HepG2 (cell line): ENCODE data around the gene OBP2A. TPM values are rescaled to one million over a fixed set of nuclear protein-coding genes. Genes with fewer than 3 reads are reported as not detected.

Source experiments
- ARNT ChIP-seq: fragments of 450-650 bp; IDR thresholded peaks from 2 replicates; pipeline ENCODE4 v1.6.1; 2017
- CCAR2 ChIP-seq: fragments of 200-400 bp; formaldehyde crosslinking; optimal IDR thresholded peaks from 2 replicates; pipeline ENCODE3; 2018; ENCODE audit warnings: low read depth, mild to moderate bottlenecking, low read length, moderate library complexity
- GABPB1 ChIP-seq: IDR thresholded peaks from 2 replicates; pipeline ENCODE4 v1.6.1; 2016; ENCODE audit warnings: mild to moderate bottlenecking, missing genetic modification reagents, moderate library complexity, missing compliant biosample characterization
- HNRNPL ChIP-seq: fragments of 200-400 bp; formaldehyde crosslinking; IDR thresholded peaks from 2 replicates; pipeline ENCODE4 v1.6.1; 2017; ENCODE audit warnings: mild to moderate bottlenecking, low read depth, low read length
- NFATC3 ChIP-seq: sonication (generic); formaldehyde crosslinking; IDR thresholded peaks from 2 replicates; pipeline ENCODE4 v1.5.1; 2020; ENCODE audit warnings: mild to moderate bottlenecking, missing genetic modification reagents
- NFRKB ChIP-seq: fragments of 450-650 bp; IDR thresholded peaks from 2 replicates; pipeline ENCODE4 v1.6.1; 2017
- PAF1 ChIP-seq: IDR thresholded peaks from 2 replicates; pipeline ENCODE4 v1.6.1; 2016; ENCODE audit warnings: missing genetic modification reagents, missing compliant biosample characterization
- SUZ12 ChIP-seq: fragments of 150-350 bp; IDR thresholded peaks from 2 replicates; pipeline ENCODE4 v1.6.1; 2014; ENCODE audit warnings: low read depth, low read length
- polyA plus RNA-seq, 8 experiments: library from polyadenylated mRNA; depleted of rRNA in 3 of 8; stranded (reverse) in 7 of 8; unstranded in 1 of 8; fragments of >200 nt; fragmentation: Illumina TruSeq in 4 of 8; extraction: Trizol in 4 of 8; gene quantifications; 2 replicates each; pipeline versions ENCODE4 v1.2.1 to v1.2.3, GENCODE V29; 2011 to 2016; ENCODE audit warnings: low read depth in 4 of 8, missing spikeins in 1 of 8, mixed read lengths in 1 of 8; ENCODE audit not compliant: insufficient read depth in 1 of 8
- total RNA-seq, 5 experiments: library from RNA; depleted of rRNA; stranded (reverse); fragments of >200 nt; fragmentation: Illumina TruSeq; extraction: Trizol; gene quantifications; 2 replicates each; pipeline ENCODE4 v1.2.3, GENCODE V29; 2016; ENCODE audit warnings: low read depth in 1 of 5
- TF ChIP-seq, protein P1 (sequence below): IDR thresholded peaks from 2 replicates; pipeline ENCODE4 v1.6.1; 2016; ENCODE audit warnings: missing biosample characterization, missing genetic modification reagents, low read depth
- TF ChIP-seq, protein P2 (sequence below): sonication (generic); formaldehyde crosslinking; conservative IDR thresholded peaks from 2 replicates; pipeline ENCODE4 v1.5.0; 2020; ENCODE audit warnings: missing genetic modification reagents

Gene OBP2A
- total and polyA plus RNA-seq, 2 of the 13 experiments (the other 11 are each of a cell fraction or from before 2014, with no cell fraction given): 0.32 TPM; not detected in 1

DNA sequence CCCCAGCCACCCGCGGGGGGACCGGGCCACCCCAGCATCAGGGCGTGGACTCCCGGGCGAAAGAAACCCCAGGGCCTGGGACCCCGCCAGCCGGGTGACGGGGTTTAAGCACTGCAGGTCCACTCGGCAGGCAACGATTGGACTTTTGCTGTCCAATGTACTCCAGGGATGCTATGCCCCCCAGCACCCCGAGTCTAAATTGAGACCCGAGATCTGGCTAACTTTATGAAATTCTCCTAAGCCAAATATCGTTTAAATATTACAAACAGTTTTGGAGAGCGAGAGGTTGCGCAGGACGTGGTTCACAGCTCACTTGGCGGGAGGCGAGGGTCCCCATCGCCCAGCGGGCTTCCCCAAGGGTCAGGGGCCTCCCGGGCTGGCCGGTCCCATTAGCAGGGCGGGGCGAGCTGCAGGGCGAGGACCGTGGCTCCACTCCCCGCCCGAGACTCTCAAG, 45.8 kb upstream of the OBP2A start (continued):
- TF ChIP-seq, protein P1, sequence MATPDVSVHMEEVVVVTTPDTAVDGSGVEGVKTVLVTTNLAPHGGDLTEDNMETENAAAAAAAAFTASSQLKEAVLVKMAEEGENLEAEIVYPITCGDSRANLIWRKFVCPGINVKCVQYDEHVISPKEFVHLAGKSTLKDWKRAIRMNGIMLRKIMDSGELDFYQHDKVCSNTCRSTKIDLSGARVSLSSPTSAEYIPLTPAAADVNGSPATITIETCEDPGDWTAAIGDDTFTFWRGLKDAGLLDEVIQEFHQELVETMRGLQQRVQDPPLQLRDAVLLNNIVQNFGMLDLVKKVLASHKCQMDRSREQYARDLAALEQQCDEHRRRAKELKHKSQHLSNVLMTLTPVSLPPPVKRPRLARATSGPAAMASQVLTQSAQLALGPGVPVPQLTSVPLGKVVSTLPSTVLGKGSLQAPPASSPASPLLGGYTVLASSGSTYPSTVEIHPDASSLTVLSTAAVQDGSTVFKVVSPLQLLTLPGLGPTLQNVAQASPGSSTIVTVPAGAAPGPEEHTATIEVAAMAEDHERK (CRISPR knock-in tag): no peak
- TF ChIP-seq CCAR2: no peak
- TF ChIP-seq, protein P2, sequence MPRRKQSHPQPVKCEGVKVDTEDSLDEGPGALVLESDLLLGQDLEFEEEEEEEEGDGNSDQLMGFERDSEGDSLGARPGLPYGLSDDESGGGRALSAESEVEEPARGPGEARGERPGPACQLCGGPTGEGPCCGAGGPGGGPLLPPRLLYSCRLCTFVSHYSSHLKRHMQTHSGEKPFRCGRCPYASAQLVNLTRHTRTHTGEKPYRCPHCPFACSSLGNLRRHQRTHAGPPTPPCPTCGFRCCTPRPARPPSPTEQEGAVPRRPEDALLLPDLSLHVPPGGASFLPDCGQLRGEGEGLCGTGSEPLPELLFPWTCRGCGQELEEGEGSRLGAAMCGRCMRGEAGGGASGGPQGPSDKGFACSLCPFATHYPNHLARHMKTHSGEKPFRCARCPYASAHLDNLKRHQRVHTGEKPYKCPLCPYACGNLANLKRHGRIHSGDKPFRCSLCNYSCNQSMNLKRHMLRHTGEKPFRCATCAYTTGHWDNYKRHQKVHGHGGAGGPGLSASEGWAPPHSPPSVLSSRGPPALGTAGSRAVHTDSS (CRISPR knock-in tag): no peak
- no peak for TF ChIP-seq ARNT
- TF ChIP-seq SUZ12: 0 out of 2 replicates have a peak, but pooled peaks have one; percentile 4
- TF ChIP-seq PAF1 (CRISPR knock-in tag): no peak
- no peak for TF ChIP-seq GABPB1 (CRISPR knock-in tag)
- TF ChIP-seq HNRNPL: 0 out of 2 replicates have a peak, but pooled peaks have one; percentile 2
- TF ChIP-seq NFRKB: no peak
- no peak for TF ChIP-seq NFATC3 (CRISPR knock-in tag)
